Umbilical cord (tissue), 2 donors: ENCODE results near the gene MIDN. TPM values are rescaled to one million over a fixed set of nuclear protein-coding genes. Genes with fewer than 3 reads are reported as not detected.

Experiments used
- DNase-seq: peaks from one replicate; pipeline ENCODE4 v3.0.0-alpha.2; 2015; ENCODE audit warnings: low spot score
- total RNA-seq: library from RNA; depleted of rRNA; stranded (reverse); fragments of >200 nt; gene quantifications from one replicate; pipeline ENCODE4 v1.2.3, GENCODE V29; 2014; ENCODE audit warnings: low replicate concordance; ENCODE audit not compliant: insufficient read depth

The MIDN gene
- total RNA-seq, 1 donor from 2014 or later: 16.6 TPM

GRCh38 chr19:1232652-1233072 lies 15.7 kb upstream of the MIDN start:
- peak; percentile 80 for DNase-seq

GRCh38 chr19:1233115-1233667 lies 15.2 kb upstream of the MIDN start:
- no peak for DNase-seq

- no peak for DNase-seq
Observed at GRCh38 chr19:1234051-1234954, 14.1 kb upstream of the MIDN start.

GRCh38 chr19:1234955-1235380 lies 13.4 kb upstream of the MIDN start:
- no peak for DNase-seq

- no peak for DNase-seq
Observed at GRCh38 chr19:1235625-1236538, 12.5 kb upstream of the MIDN start.

- no peak for DNase-seq
Observed at GRCh38 chr19:1236576-1236975, 11.8 kb upstream of the MIDN start.

GRCh38 chr19:1237027-1237659 lies 11.2 kb upstream of the MIDN start:
- no peak for DNase-seq

- DNase-seq: no peak
Observed at GRCh38 chr19:1237754-1238368, 10.5 kb upstream of the MIDN start, which contains the start of gene CBARP. Gene CBARP, minus strand, starts transcription at chr19:1238005. Its CDS starts 1,905 bp downstream, at chr19:1236100.

- DNase-seq: no peak
Observed at GRCh38 chr19:1238369-1239303, 9.7 kb upstream of the MIDN start.

GRCh38 chr19:1239420-1239795 lies 9.0 kb upstream of the MIDN start:
- DNase-seq: no peak

GRCh38 chr19:1239796-1240737 lies 8.3 kb upstream of the MIDN start:
- DNase-seq: peak; percentile 90

GRCh38 chr19:1240925-1241324 lies 7.5 kb upstream of the MIDN start:
- no peak for DNase-seq

- peak; percentile 96 for DNase-seq
Observed at GRCh38 chr19:1241417-1242095, 6.8 kb upstream of the MIDN start, which contains the start of gene ATP5F1D. Gene ATP5F1D, plus strand, starts transcription at chr19:1241751. Its CDS starts 100 bp downstream, at chr19:1241851.

- DNase-seq: peak; percentile 87
Observed at GRCh38 chr19:1243768-1244692, 4.4 kb upstream of the MIDN start.

GRCh38 chr19:1244693-1245451 lies 3.5 kb upstream of the MIDN start:
- no peak for DNase-seq
